ENCODE results near the gene RNASEH2C. TPM values are rescaled to one million over a fixed set of nuclear protein-coding genes. Genes with fewer than 3 reads are reported as not detected.
A peak's percentile ranks its signal among the peaks of the same experiment; 100 is the strongest.

Gene RNASEH2C
- total RNA-seq, 4 donors from 2014 or later = 36.5 to 101 (median 62.4) TPM

GRCh38 chr11:65745049-65745448, 24.5 kb upstream of the RNASEH2C start:
- Histone ChIP-seq H3K36me3 (no peaks in the 10 kb centered on the region), H3K27me3 (peaks cover 0 to 9% (median 3%) of the 10 kb centered on the region in 3 donors), H3K9me3 (no peaks in the 10 kb centered on the region), H3K27ac (no peak overlapping the region), H3K4me3 (no peak overlapping the region), H3K4me1 (no peaks in the 10 kb centered on the region)
- no peak for DNase-seq
- ATAC-seq = no peak
- TF ChIP-seq CTCF (IDR thresholded peaks at IDR 0.05 in 4 of 5, conservative IDR thresholded peaks at IDR 0.05 in 1 of 5) = no peak
- in situ Hi-C loops (cut with MboI; ENCODE audit: low sequenced_read_pairs in 4 of 4) (no loop called here), intact Hi-C loops (cut with DNase I; ENCODE audit: low total_unique reads) (no loop called here)

GRCh38 chr11:65744699-65745042, 24.1 kb upstream of the RNASEH2C start:
- no peaks in the 10 kb centered on the region for H3K36me3 ChIP-seq
- no peak for DNase-seq
- in situ Hi-C loops (cut with MboI; ENCODE audit: low sequenced_read_pairs in 4 of 4) = no loop called here
- TF ChIP-seq POLR2A (IDR thresholded peaks at IDR 0.05) = no peak
- TF ChIP-seq CTCF (IDR thresholded peaks at IDR 0.05 in 4 of 5, conservative IDR thresholded peaks at IDR 0.05 in 1 of 5) = peak in 1 of 5 experiments; percentile 3
- H3K4me3 ChIP-seq = no peak overlapping the region
- intact Hi-C loops (cut with DNase I; ENCODE audit: low total_unique reads) = loop anchor here (1.0 kb wide), 1 partner anchor 74 kb away; no protein-coding TSS in a partner anchor
- no peaks in the 10 kb centered on the region for H3K4me1 ChIP-seq
- ATAC-seq = no peak
- H3K27me3 ChIP-seq = peaks cover 0 to 7% (median 5%) of the 10 kb centered on the region in 3 donors
- no peak overlapping the region for H3K27ac ChIP-seq
- no peaks in the 10 kb centered on the region for H3K9me3 ChIP-seq

- H3K4me3 ChIP-seq = no peak overlapping the region
- in situ Hi-C loops (cut with MboI; ENCODE audit: low sequenced_read_pairs in 4 of 4) = no loop called here
- no peaks in the 10 kb centered on the region for H3K9me3 ChIP-seq
- no peaks in the 10 kb centered on the region for H3K36me3 ChIP-seq
- H3K27me3 ChIP-seq = peaks cover 0 to 5% (median 4%) of the 10 kb centered on the region in 3 donors
- no peak for TF ChIP-seq POLR2A (IDR thresholded peaks at IDR 0.05)
- peak in 3 of 5 experiments; percentile 11 to 39 (median 30) for TF ChIP-seq CTCF (IDR thresholded peaks at IDR 0.05 in 4 of 5, conservative IDR thresholded peaks at IDR 0.05 in 1 of 5)
- DNase-seq (peak in 1 of 2 donors; percentile 19), ATAC-seq (peak in 1 of 2 donors; percentile 68)
- no peak overlapping the region for H3K27ac ChIP-seq
- intact Hi-C loops (cut with DNase I; ENCODE audit: low total_unique reads) = loop anchor here (1.0 kb wide), 1 partner anchor 74 kb away; no protein-coding TSS in a partner anchor
- no peaks in the 10 kb centered on the region for H3K4me1 ChIP-seq
Measured at GRCh38 chr11:65744026-65744698, 23.6 kb upstream of the RNASEH2C start.

GRCh38 chr11:65743681-65744025, 23.1 kb upstream of the RNASEH2C start:
- ATAC-seq = no peak
- peaks cover 0 to 5% (median 3%) of the 10 kb centered on the region in 3 donors for H3K27me3 ChIP-seq
- no peak overlapping the region for H3K4me3 ChIP-seq
- in situ Hi-C loops (cut with MboI; ENCODE audit: low sequenced_read_pairs in 4 of 4) (no loop called here), intact Hi-C loops (cut with DNase I; ENCODE audit: low total_unique reads) (loop anchor here (1.0 kb wide), 1 partner anchor 75 kb away; no protein-coding TSS in a partner anchor)
- no peaks in the 10 kb centered on the region for H3K9me3 ChIP-seq
- H3K36me3 ChIP-seq = no peaks in the 10 kb centered on the region
- H3K27ac ChIP-seq = no peak overlapping the region
- H3K4me1 ChIP-seq = no peaks in the 10 kb centered on the region
- no peak for TF ChIP-seq POLR2A (IDR thresholded peaks at IDR 0.05)
- TF ChIP-seq CTCF (IDR thresholded peaks at IDR 0.05 in 4 of 5, conservative IDR thresholded peaks at IDR 0.05 in 1 of 5) = no peak
- DNase-seq = no peak

Data from gastrocnemius medialis (tissue), 4 donors.